ENCODE measurements around the gene GSG1L.

The GSG1L gene

DNA sequence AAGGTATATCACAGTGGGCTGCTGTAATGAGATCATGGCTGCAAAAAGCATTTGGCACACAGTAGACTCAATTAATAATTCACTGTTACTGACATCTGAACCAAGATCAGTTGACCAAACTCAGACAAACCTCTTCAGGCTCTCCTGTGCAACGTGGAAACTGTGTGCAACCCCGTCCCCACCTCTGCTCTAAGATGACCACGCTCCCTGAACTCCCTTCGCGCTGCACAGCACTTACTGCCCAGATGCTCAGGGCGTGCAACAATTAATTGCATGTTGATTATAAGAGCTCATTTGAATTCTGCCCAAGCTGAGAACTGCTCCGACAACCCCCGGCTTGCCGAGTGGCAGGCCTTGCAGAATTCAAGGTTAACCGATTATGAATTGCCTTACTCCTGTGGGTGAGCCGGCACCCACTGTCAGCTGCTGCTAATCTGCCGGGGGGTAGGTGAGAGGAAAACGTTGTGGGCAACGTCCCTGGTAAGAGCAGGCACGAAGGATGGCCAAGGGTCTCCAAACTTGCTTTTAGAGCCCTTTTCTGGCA, 1.3 kb upstream of the GSG1L start:
- TF ChIP-seq, protein P1, sequence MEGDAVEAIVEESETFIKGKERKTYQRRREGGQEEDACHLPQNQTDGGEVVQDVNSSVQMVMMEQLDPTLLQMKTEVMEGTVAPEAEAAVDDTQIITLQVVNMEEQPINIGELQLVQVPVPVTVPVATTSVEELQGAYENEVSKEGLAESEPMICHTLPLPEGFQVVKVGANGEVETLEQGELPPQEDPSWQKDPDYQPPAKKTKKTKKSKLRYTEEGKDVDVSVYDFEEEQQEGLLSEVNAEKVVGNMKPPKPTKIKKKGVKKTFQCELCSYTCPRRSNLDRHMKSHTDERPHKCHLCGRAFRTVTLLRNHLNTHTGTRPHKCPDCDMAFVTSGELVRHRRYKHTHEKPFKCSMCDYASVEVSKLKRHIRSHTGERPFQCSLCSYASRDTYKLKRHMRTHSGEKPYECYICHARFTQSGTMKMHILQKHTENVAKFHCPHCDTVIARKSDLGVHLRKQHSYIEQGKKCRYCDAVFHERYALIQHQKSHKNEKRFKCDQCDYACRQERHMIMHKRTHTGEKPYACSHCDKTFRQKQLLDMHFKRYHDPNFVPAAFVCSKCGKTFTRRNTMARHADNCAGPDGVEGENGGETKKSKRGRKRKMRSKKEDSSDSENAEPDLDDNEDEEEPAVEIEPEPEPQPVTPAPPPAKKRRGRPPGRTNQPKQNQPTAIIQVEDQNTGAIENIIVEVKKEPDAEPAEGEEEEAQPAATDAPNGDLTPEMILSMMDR (IDR thresholded peaks at IDR 0.05), result no peak
- no peak overlapping the region for H3K27ac ChIP-seq
- no peak for DNase-seq (ENCODE audit: low spot score)
- no peak overlapping the region for H3K4me3 ChIP-seq

DNA sequence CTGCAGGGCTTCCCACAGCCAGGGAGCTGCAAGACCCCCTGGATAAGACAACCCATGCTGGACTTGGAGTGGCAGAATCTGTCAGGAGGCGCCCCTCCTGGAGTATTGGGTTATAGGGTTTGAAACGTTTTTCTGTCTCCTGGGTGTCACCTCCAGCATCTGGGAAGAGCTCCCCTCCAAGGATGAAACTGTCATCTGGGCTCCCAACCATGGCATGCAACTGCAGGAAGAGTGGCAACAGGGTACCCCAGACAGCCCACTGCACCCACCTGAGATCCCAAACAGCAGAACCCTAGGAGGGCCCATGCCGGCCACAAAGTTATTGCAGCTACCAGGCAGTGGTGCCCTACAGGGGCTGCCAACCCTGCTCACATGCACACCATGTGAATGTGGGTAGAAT, 636 bp upstream of the GSG1L start:
- DNase-seq (ENCODE audit: low spot score), result no peak
- H3K4me3 ChIP-seq, result peak overlapping the region; percentile 72
- H3K27ac ChIP-seq, result no peak overlapping the region
- TF ChIP-seq, protein P1 (IDR thresholded peaks at IDR 0.05), result no peak

DNA sequence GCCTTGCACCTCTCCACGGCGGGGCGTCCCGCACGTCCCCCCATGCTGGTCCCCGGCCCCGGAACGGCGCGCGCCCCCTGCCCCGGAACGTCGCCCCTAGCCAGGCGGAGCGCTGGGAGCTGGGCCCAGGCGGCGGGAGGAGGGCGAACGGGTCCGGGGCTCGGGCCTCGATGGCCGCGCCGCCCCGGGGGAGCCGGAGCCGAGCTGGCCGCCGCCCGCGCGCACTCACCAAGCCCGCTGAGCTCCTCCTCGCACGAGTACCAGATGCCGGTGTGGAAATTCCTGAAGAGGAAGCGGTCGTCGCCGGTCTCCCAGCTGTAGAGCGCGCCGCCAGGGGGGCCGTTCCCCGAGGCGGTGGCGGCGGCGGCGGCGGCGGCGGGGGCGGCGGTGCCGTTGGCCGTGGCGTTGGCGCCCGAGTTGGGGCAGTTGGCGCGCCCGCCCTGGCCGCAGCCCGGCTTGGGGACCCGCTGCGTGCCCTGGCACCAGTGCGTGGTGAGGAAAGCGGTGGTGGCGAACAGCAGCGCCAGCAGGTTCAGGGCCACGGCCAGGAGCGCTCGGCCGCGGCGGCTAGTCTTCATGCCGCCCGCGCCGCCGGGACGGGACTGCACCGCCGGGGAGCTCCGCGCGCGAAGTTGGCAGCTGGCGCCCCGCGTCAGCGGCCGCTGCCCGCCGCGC, 530 bp downstream of the GSG1L start:
- H3K4me3 ChIP-seq, result peak overlapping the region; percentile 72
- TF ChIP-seq, protein P1 (IDR thresholded peaks at IDR 0.05), result no peak
- DNase-seq (ENCODE audit: low spot score), result no peak
- no peak overlapping the region for H3K27ac ChIP-seq

DNA sequence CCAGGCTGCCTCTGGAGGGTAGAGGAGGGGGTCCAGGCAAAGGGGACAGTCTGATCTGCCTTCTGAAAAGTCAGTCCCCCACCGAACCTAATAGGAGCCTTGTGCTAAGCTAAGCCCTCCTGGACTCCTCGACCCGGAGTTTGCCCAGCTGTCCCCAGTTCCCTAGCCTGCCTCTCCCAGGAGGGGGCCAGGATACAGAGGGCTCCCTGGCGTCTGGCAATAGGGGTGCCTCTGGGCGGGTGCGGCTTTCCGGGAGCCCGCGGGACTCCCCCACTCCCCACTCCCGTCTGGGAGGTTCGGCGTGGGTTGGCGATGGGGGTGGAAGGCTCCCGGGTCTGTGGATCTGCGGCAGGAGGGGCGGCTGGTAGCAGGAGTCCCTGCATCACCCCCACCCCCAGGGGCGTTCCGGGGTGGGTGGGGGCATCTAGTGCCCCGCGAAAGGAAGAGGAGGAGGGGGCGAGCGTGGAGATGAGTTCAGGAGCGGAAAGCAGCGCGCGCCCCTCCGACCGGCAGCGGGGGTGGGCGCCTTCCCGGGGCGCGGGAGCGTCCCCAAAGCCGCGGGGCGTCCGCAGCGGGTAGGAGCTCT, 1.2 kb downstream of the GSG1L start:
- Histone ChIP-seq H3K4me3 (peak overlapping the region; percentile 72), H3K27ac (no peak overlapping the region)
- DNase-seq (ENCODE audit: low spot score), result no peak
- TF ChIP-seq, protein P1 (IDR thresholded peaks at IDR 0.05), result no peak

DNA sequence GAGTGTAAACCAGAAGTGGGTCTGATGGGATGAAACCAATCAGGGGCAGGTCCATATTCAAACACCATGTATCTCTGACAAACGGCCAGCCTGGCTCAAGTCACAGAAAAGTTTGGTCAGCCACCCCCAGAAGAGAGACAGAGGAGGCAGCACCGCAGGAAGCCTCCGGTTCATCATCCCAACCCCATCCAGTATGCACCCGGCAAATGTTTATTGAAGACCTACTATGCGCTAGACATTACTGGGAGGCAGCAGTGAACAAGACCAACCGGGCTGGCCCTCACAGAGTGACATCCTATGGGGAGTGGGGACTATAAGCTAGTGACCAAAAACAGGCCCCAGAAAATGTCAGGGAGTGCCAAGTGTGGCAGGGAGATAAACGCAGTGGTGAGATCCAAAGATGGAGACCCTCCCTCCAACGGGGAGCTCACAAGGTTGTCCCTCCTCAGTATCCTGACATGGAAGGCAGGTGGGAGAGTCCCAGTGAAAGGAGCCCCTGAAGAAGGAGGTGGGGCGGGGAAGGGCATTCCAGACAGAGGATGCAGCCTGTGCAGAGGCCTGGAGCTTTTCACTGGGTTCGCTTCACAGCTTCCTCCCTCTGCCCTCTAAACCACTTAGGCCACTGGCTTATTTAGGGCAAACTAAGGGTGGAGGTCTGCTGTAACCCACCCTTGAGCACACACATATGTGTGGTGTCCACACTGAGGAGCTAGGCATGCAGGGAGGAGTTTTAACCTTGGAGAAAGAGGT, 2.0 kb downstream of the GSG1L start:
- DNase-seq (ENCODE audit: low spot score), result no peak
- H3K4me3 ChIP-seq, result no peak overlapping the region
- H3K27ac ChIP-seq, result no peak overlapping the region
- TF ChIP-seq, protein P1 (IDR thresholded peaks at IDR 0.05), result no peak

DNA sequence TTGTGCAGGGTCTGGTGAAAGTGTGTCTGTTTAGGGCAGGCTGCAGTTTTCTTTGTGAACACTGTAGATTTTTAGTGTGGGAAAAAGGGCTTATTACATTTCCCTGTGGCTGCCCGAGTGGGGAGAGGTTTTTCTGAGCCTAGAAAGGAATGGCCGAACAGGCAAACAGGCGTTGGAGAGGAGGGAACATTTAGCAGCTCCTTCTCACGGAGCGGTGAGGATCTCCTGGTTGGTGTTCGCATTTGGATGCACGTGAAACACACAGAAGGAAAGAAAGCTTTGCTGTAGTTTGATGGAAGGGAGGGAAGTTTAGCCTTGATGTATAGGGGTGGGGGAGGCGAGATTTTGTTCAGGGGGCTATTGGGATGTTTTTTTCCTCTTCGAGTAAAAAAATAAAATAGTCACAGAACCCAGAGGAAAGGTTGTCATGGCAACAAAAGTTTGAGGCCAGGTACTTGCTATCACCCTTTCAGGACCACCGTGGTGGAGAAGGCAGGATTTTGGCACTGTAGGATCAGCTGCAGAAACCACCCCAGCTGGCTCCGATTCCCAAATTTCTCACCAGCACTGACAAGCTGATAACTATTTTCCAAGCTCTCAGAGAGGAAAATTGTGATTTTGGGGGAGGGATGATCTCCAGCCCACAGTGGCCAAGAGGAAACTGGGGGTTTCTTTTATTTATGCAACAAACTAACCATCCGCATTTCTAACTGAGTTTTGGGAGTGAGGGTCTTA, 3.5 kb downstream of the GSG1L start:
- no peak for DNase-seq (ENCODE audit: low spot score)
- TF ChIP-seq, protein P1 (IDR thresholded peaks at IDR 0.05), result no peak
- H3K27ac ChIP-seq, result no peak overlapping the region
- no peak overlapping the region for H3K4me3 ChIP-seq

Data from coronary artery (tissue), 2 donors.